GM12878 (cell line): ENCODE results near the gene SOX5. TPM values are rescaled to one million over a fixed set of nuclear protein-coding genes. Genes with fewer than 3 reads are reported as not detected.

Source experiments
- ATAC-seq: fragments of 200-7000 bp; cut with Tn5 transposase; 3 replicates; pipeline ENCODE4 v1.9.1; 2020; ENCODE audit warnings: mild to moderate bottlenecking, moderate library complexity
- BruUV-seq: library from RNA; stranded (reverse); fragments of 400-500 nt; replicated peaks from 2 replicates; lab custom pipeline; 2021; lab: Mats Ljungman, UMichigan
- CTCF ChIA-PET: fragments of 300-600 bp; sonication (Branson Sonifier 250); formaldehyde crosslinking; extraction: SDS; loops from one replicate; lab custom pipeline; 2021; ENCODE audit warnings: inconsistent platforms; lab: Yijun Ruan, JAX
- POLR2A ChIA-PET: fragments of 350-600 bp; formaldehyde crosslinking; extraction: SDS; loops from one replicate; lab custom pipeline; 2021; ENCODE audit warnings: inconsistent platforms; lab: Charles Lee
- RAD21 ChIA-PET: fragments of 300-600 bp; sonication (Branson Sonifier 250); formaldehyde crosslinking; loops from one replicate; lab custom pipeline; 2023; ENCODE audit warnings: antibody characterized with exemption; ENCODE audit not compliant: unreplicated experiment; lab: Charles Lee
- SMC1A ChIA-PET: fragments of 300-600 bp; sonication (Branson Sonifier 250); formaldehyde crosslinking; loops from one replicate; lab custom pipeline; 2023; ENCODE audit not compliant: unreplicated experiment, uncharacterized antibody; lab: Charles Lee
- DNase-seq: peaks from one replicate; pipeline ENCODE4 v3.0.0-alpha.2; 2011; ENCODE audit warnings: low read depth, low spot score
- FAIRE-seq: peaks from 3 replicates; lab custom pipeline; 2011; peaks lifted over from hg19 to GRCh38; lab: Jason Lieb, UNC
- H2AFZ ChIP-seq: 2 replicates; pipeline ENCODE4 v1.6.0; 2011; ENCODE audit warnings: low read depth, low read length, control low read depth; ENCODE audit not compliant: control insufficient read depth
- H3K27ac ChIP-seq: 2 replicates; pipeline ENCODE4 v1.5.1; 2011; ENCODE audit warnings: control low read depth; ENCODE audit not compliant: control insufficient read depth, insufficient read depth
- H3K27me3 ChIP-seq, 2 experiments: replicated peaks in 1 of 2; 2 replicates each; pipeline versions ENCODE4 v1.6.0 to v1.6.1; 2011; ENCODE audit warnings: low read length in 1 of 2; ENCODE audit not compliant: control insufficient read depth in 2 of 2, insufficient read depth in 2 of 2
- H3K36me3 ChIP-seq, 2 experiments: 2 replicates each; pipeline ENCODE4 v1.5.1; 2011; ENCODE audit warnings: low read length in 1 of 2; ENCODE audit not compliant: control insufficient read depth in 2 of 2, insufficient read depth in 2 of 2
- H3K4me1 ChIP-seq: 2 replicates; pipeline ENCODE4 v1.6.1; 2011; ENCODE audit warnings: mild to moderate bottlenecking, low read length, moderate library complexity, mixed read lengths; ENCODE audit not compliant: control insufficient read depth, insufficient read depth
- H3K4me2 ChIP-seq: 2 replicates; pipeline ENCODE4 v1.6.0; 2011; ENCODE audit warnings: control low read depth; ENCODE audit not compliant: control insufficient read depth, insufficient read depth
- H3K4me3 ChIP-seq: fragments of 200-600 bp; sonication (generic); 2 replicates; pipeline ENCODE4 v1.5.1; 2016
- H3K79me2 ChIP-seq: 2 replicates; pipeline ENCODE4 v1.6.0; 2011; ENCODE audit warnings: low read length; ENCODE audit not compliant: control insufficient read depth, insufficient read depth
- H3K9ac ChIP-seq: 2 replicates; pipeline ENCODE4 v1.8.0; 2011; ENCODE audit warnings: low read length, control low read depth, mixed read lengths; ENCODE audit not compliant: control insufficient read depth, insufficient read depth
- H3K9me3 ChIP-seq: replicated peaks from 3 replicates; pipeline ENCODE4 v1.5.1; 2011; ENCODE audit warnings: mild to moderate bottlenecking, low read length; ENCODE audit not compliant: control insufficient read depth, insufficient read depth
- H4K20me1 ChIP-seq: 2 replicates; pipeline ENCODE4 v1.6.0; 2011; ENCODE audit not compliant: control insufficient read depth, insufficient read depth
- ASH2L ChIP-seq: fragments of 300-600, 200-600 bp; sonication (generic); IDR thresholded peaks from 2 replicates; pipeline ENCODE4 v1.6.1; 2017; ENCODE audit warnings: low read depth, mild to moderate bottlenecking, borderline replicate concordance
- BMI1 ChIP-seq: fragments of 450-650 bp; IDR thresholded peaks from 2 replicates; pipeline ENCODE4 v1.6.1; 2016; ENCODE audit warnings: mild to moderate bottlenecking, moderate library complexity, borderline replicate concordance
- BRCA1 ChIP-seq: IDR thresholded peaks from 2 replicates; pipeline ENCODE4 v1.6.1; 2011; ENCODE audit warnings: low read depth, low read length, improper control_type of control experiment
- DPF2 ChIP-seq: fragments of 450-650 bp; IDR thresholded peaks from 2 replicates; pipeline ENCODE4 v1.6.1; 2017; ENCODE audit warnings: mild to moderate bottlenecking
- EP300 ChIP-seq, 2 experiments: fragments of 150-350 bp in 1 of 2; IDR thresholded peaks; 2 replicates each; pipeline ENCODE4 v1.6.1; 2011 to 2012; ENCODE audit warnings: low read depth in 2 of 2, low read length in 2 of 2, borderline replicate concordance in 1 of 2, improper control_type of control experiment in 1 of 2, inconsistent platforms in 1 of 2; ENCODE audit not compliant: control insufficient read depth in 1 of 2
- FOS ChIP-seq: IDR thresholded peaks from 3 replicates; pipeline ENCODE4 v1.6.1; 2011; ENCODE audit warnings: borderline replicate concordance; ENCODE audit not compliant: insufficient read length; ENCODE audit errors: extremely low read depth
- FOXM1 ChIP-seq: IDR thresholded peaks from 2 replicates; pipeline ENCODE4 v1.6.1; 2012; ENCODE audit warnings: low read depth, mild to moderate bottlenecking, inconsistent platforms, low read length, moderate library complexity
- MYC ChIP-seq: IDR thresholded peaks from 2 replicates; pipeline ENCODE4 v1.6.1; 2011; ENCODE audit warnings: mild to moderate bottlenecking, low read length, moderate library complexity, inconsistent platforms; ENCODE audit not compliant: insufficient read depth, insufficient replicate concordance, insufficient read length, severe bottlenecking
- NBN ChIP-seq: fragments of 450-650 bp; IDR thresholded peaks from 2 replicates; pipeline ENCODE4 v1.6.1; 2016
- NFYA ChIP-seq: IDR thresholded peaks from 2 replicates; pipeline ENCODE4 v1.6.1; 2011; ENCODE audit warnings: low read depth, mild to moderate bottlenecking, low read length, improper control_type of control experiment, borderline replicate concordance
- POLR2A ChIP-seq: IDR thresholded peaks from 2 replicates; pipeline ENCODE4 v1.6.1; 2011; ENCODE audit warnings: low read depth, mild to moderate bottlenecking, low read length
- RCOR1 ChIP-seq: conservative IDR thresholded peaks from 2 replicates; pipeline ENCODE4 v1.6.1; 2012; ENCODE audit warnings: low read depth, low read length, improper control_type of control experiment
- TARDBP ChIP-seq: IDR thresholded peaks from 2 replicates; pipeline ENCODE4 v1.6.1; 2016; ENCODE audit warnings: borderline replicate concordance
- ZNF384 ChIP-seq: IDR thresholded peaks from 2 replicates; pipeline ENCODE4 v1.6.1; 2012; ENCODE audit warnings: low read depth, mild to moderate bottlenecking, low read length, improper control_type of control experiment, borderline replicate concordance
- WGBS: methylation state at CpG from one replicate; pipeline ENCODE4 v1.1.6; 2016; ENCODE audit warnings: low lambda C conversion rate; ENCODE audit not compliant: insufficient replicate concordance, insufficient coverage; ENCODE audit errors: missing lambda C conversion rate; 5-methylcytosine and 5-hydroxymethylcytosine counted together
- in situ Hi-C: fragments of 300-500 bp; cut with MboI; formaldehyde crosslinking; loops from 9 replicates; pipeline ENCODE4 v1.14.3; 2018; ENCODE audit warnings: mixed read lengths
- intact Hi-C: fragments of 100-400 bp; cut with micrococcal nuclease; formaldehyde crosslinking; loops from one replicate; pipeline ENCODE4 v1.14.2; 2022; ENCODE audit not compliant: unreplicated experiment
- polyA plus RNA-seq, 11 experiments: library from polyadenylated mRNA; depleted of rRNA in 4 of 11; unstranded in 6 of 11; stranded (reverse) in 5 of 11; fragments of >200 nt; fragmentation: Nextera tagmentation in 4 of 11; fragmentation: Illumina TruSeq in 1 of 11; extraction: Ambion mirVana in 4 of 11; extraction: Trizol in 1 of 11; gene quantifications; 1 replicate in 1 of 11; 2 replicates in 10 of 11; pipeline versions ENCODE4 v1.2.1 to v1.2.3, GENCODE V29; 2011 to 2016; ENCODE audit warnings: inconsistent platforms in 2 of 11, missing spikeins in 2 of 11, low read depth in 1 of 11
- total RNA-seq, 4 experiments: library from RNA; depleted of rRNA in 3 of 4; stranded (reverse); fragments of >200 nt in 3 of 4; fragmentation: Illumina TruSeq in 1 of 4; extraction: Trizol in 1 of 4; gene quantifications; 2 replicates each; pipeline versions ENCODE4 v1.2.1 to v1.2.3, GENCODE V29; 2013 to 2021
- TF ChIP-seq, protein P1 (sequence below): IDR thresholded peaks from 2 replicates; pipeline ENCODE4 v1.6.1; 2012; ENCODE audit warnings: low read depth, low read length, improper control_type of control experiment
- TF ChIP-seq, protein P2 (sequence below): fragments of 150-350 bp; IDR thresholded peaks from 2 replicates; pipeline ENCODE4 v1.6.1; 2014; ENCODE audit warnings: mild to moderate bottlenecking, low read depth, low read length
- TF ChIP-seq, protein P3 (sequence below): fragments of 450-650 bp; formaldehyde crosslinking; IDR thresholded peaks from 2 replicates; pipeline ENCODE4 v1.4.0; 2020; ENCODE audit warnings: mild to moderate bottlenecking, moderate library complexity
- TF ChIP-seq, protein P4 (sequence below), 3 experiments: IDR thresholded peaks in 2 of 3; conservative IDR thresholded peaks in 1 of 3; 2 replicates each; pipeline ENCODE4 v1.5.1; 2011; ENCODE audit warnings: low read depth in 3 of 3, low read length in 3 of 3, mild to moderate bottlenecking in 3 of 3, control low read depth in 2 of 3, moderate library complexity in 2 of 3, inconsistent platforms in 1 of 3, mixed read lengths in 1 of 3; ENCODE audit not compliant: control insufficient read depth in 2 of 3, insufficient read depth in 1 of 3; ENCODE audit errors: extremely low read depth in 1 of 3

The SOX5 gene
- total and polyA plus RNA-seq, 10 of the 15 experiments (the other 5 are each of a cell fraction or from before 2014, with no cell fraction given): 0.08 to 1.0 (median 0.24) TPM

DNA sequence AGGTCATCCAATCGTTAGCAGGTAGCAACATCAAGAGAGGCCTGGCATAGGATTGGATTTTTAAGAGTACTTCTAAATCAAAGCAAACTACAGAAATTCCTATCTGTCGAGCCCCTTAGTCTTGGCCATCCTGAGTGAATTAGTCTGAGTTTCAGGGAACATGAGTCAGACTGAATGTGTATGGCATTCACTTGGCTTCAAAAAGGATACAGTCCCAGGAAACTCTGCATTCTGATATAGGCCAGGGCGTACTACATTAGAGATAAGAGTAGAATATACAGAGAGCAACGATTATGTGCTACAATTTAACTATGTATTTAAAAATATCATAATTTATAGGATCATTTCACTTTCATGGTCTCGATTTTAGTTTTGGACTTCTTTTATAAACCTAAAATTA is 242.2 kb downstream of the SOX5 start:
- H3K27me3 ChIP-seq: no peaks in the 10 kb centered on the region
- no peaks in the 10 kb centered on the region for H3K4me1 ChIP-seq
- ATAC-seq (no peak), FAIRE-seq (no peak), DNase-seq (no peak)
- no peaks in the 10 kb centered on the region for H3K9me3 ChIP-seq
- H2AFZ ChIP-seq: no peak overlapping the region
- ChIA-PET CTCF (no interaction called here), SMC1A (no interaction called here), RAD21 (no interaction called here), POLR2A (no interaction called here)
- H4K20me1 ChIP-seq: no peaks in the 10 kb centered on the region
- H3K4me3 ChIP-seq: no peak overlapping the region
- no peak overlapping the region for H3K9ac ChIP-seq
- intact Hi-C loops (no loop called here), in situ Hi-C loops (no loop called here)
- 11% methylated on average over 5 of the region's 5 CpGs for WGBS
- H3K4me2 ChIP-seq: no peak overlapping the region
- no TSS peak for BruUV-seq
- H3K36me3 ChIP-seq: no peaks in the 10 kb centered on the region
- H3K79me2 ChIP-seq: no peaks in the 10 kb centered on the region
- H3K27ac ChIP-seq: no peak overlapping the region
- TF ChIP-seq, protein P1, sequence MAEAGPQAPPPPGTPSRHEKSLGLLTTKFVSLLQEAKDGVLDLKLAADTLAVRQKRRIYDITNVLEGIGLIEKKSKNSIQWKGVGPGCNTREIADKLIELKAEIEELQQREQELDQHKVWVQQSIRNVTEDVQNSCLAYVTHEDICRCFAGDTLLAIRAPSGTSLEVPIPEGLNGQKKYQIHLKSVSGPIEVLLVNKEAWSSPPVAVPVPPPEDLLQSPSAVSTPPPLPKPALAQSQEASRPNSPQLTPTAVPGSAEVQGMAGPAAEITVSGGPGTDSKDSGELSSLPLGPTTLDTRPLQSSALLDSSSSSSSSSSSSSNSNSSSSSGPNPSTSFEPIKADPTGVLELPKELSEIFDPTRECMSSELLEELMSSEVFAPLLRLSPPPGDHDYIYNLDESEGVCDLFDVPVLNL: no peak
- TF ChIP-seq ASH2L (no peak), BMI1 (no peak), TARDBP (no peak), NBN (no peak), NFYA (no peak), POLR2A (no peak), FOS (no peak), BRCA1 (no peak), FOXM1 (no peak), ZNF384 (no peak), EP300 (IDR thresholded peaks at IDR 0.05; ENCODE audit: borderline replicate concordance in 1 of 2, control insufficient read depth in 1 of 2, low read depth in 2 of 2, low read length in 2 of 2) (no peak), MYC (no peak), DPF2 (no peak), RCOR1 (no peak)
- TF ChIP-seq, protein P2, sequence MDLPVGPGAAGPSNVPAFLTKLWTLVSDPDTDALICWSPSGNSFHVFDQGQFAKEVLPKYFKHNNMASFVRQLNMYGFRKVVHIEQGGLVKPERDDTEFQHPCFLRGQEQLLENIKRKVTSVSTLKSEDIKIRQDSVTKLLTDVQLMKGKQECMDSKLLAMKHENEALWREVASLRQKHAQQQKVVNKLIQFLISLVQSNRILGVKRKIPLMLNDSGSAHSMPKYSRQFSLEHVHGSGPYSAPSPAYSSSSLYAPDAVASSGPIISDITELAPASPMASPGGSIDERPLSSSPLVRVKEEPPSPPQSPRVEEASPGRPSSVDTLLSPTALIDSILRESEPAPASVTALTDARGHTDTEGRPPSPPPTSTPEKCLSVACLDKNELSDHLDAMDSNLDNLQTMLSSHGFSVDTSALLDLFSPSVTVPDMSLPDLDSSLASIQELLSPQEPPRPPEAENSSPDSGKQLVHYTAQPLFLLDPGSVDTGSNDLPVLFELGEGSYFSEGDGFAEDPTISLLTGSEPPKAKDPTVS: no peak
- TF ChIP-seq, protein P3, sequence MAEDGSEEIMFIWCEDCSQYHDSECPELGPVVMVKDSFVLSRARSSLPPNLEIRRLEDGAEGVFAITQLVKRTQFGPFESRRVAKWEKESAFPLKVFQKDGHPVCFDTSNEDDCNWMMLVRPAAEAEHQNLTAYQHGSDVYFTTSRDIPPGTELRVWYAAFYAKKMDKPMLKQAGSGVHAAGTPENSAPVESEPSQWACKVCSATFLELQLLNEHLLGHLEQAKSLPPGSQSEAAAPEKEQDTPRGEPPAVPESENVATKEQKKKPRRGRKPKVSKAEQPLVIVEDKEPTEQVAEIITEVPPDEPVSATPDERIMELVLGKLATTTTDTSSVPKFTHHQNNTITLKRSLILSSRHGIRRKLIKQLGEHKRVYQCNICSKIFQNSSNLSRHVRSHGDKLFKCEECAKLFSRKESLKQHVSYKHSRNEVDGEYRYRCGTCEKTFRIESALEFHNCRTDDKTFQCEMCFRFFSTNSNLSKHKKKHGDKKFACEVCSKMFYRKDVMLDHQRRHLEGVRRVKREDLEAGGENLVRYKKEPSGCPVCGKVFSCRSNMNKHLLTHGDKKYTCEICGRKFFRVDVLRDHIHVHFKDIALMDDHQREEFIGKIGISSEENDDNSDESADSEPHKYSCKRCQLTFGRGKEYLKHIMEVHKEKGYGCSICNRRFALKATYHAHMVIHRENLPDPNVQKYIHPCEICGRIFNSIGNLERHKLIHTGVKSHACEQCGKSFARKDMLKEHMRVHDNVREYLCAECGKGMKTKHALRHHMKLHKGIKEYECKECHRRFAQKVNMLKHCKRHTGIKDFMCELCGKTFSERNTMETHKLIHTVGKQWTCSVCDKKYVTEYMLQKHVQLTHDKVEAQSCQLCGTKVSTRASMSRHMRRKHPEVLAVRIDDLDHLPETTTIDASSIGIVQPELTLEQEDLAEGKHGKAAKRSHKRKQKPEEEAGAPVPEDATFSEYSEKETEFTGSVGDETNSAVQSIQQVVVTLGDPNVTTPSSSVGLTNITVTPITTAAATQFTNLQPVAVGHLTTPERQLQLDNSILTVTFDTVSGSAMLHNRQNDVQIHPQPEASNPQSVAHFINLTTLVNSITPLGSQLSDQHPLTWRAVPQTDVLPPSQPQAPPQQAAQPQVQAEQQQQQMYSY (CRISPR knock-in tag): no peak
- TF ChIP-seq, protein P4, sequence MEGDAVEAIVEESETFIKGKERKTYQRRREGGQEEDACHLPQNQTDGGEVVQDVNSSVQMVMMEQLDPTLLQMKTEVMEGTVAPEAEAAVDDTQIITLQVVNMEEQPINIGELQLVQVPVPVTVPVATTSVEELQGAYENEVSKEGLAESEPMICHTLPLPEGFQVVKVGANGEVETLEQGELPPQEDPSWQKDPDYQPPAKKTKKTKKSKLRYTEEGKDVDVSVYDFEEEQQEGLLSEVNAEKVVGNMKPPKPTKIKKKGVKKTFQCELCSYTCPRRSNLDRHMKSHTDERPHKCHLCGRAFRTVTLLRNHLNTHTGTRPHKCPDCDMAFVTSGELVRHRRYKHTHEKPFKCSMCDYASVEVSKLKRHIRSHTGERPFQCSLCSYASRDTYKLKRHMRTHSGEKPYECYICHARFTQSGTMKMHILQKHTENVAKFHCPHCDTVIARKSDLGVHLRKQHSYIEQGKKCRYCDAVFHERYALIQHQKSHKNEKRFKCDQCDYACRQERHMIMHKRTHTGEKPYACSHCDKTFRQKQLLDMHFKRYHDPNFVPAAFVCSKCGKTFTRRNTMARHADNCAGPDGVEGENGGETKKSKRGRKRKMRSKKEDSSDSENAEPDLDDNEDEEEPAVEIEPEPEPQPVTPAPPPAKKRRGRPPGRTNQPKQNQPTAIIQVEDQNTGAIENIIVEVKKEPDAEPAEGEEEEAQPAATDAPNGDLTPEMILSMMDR (IDR thresholded peaks at IDR 0.05 in 2 of 3, conservative IDR thresholded peaks at IDR 0.05 in 1 of 3; ENCODE audit: control insufficient read depth in 2 of 3, extremely low read depth in 1 of 3, insufficient read depth in 1 of 3, low read depth in 3 of 3, low read length in 3 of 3): no peak
